Measurements from ENCODE around the gene PIK3AP1. TPM values are rescaled to one million over a fixed set of nuclear protein-coding genes. Genes with fewer than 3 reads are reported as not detected.
A peak's percentile ranks its signal among the peaks of the same experiment; 100 is the strongest.

Gene PIK3AP1
- total RNA-seq, 2 donors from 2014 or later = 1.3 to 5.2 TPM

DNA sequence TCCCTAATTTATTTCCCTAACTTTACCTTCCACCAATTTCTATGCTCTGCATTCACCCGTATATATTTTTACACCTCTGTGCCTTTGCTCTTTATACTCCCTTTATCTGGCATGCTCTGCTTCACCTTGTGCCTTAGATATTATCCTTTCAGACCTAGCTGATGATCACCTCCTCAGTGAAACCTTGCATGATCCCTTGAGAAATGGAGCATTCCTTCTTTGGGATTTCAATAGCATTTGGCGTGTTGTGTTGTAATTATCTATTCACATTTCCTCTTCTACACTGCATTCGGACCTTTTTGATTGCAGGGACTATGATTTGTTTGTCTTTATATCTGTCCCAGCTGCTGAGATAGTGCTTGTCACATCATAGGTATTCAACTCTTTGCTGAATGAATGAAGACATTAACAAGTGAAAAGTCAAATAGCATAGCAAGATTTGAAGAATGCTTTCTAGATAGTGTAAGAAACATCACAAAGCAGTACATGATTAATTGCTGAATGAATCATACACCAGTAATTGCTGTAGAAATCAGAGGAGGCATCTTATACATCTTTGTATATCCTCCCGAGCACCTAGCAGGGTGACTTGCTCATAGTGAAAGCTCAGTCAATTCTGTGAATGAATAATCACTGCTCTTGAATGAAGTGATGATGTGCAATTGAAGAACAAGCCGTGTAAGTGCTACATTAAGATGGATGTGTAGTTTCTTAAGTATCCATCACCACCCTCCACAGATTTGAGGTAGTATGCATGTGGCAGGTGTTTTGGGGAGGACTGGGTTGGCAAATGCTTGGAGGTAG lies 131.5 kb downstream of the PIK3AP1 start:
- no peak overlapping the region for H3K4me3 ChIP-seq (ENCODE audit: low read length)
- TF ChIP-seq, protein P1, sequence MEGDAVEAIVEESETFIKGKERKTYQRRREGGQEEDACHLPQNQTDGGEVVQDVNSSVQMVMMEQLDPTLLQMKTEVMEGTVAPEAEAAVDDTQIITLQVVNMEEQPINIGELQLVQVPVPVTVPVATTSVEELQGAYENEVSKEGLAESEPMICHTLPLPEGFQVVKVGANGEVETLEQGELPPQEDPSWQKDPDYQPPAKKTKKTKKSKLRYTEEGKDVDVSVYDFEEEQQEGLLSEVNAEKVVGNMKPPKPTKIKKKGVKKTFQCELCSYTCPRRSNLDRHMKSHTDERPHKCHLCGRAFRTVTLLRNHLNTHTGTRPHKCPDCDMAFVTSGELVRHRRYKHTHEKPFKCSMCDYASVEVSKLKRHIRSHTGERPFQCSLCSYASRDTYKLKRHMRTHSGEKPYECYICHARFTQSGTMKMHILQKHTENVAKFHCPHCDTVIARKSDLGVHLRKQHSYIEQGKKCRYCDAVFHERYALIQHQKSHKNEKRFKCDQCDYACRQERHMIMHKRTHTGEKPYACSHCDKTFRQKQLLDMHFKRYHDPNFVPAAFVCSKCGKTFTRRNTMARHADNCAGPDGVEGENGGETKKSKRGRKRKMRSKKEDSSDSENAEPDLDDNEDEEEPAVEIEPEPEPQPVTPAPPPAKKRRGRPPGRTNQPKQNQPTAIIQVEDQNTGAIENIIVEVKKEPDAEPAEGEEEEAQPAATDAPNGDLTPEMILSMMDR (conservative IDR thresholded peaks at IDR 0.05) = no peak
- H3K9ac ChIP-seq (ENCODE audit: extremely low read depth, low read length, poor library complexity, severe bottlenecking) = no peak overlapping the region
- Mint-ChIP-seq H3K4me1 (peaks cover 8% of the 10 kb centered on the region), H3K27me3 (ENCODE audit: insufficient read depth) (no peaks in the 10 kb centered on the region), H3K27ac (no peak overlapping the region), H3K36me3 (ENCODE audit: low read depth) (no peaks in the 10 kb centered on the region), H3K4me3 (no peak overlapping the region), H3K9me3 (no peaks in the 10 kb centered on the region)
- H3K27ac ChIP-seq (ENCODE audit: low read depth, low read length) = no peak overlapping the region
- no peaks in the 10 kb centered on the region for H3K9me3 ChIP-seq (ENCODE audit: control insufficient read depth, low read length)
- peaks cover 6% of the 10 kb centered on the region for H3K4me1 ChIP-seq (ENCODE audit: control insufficient read depth, insufficient read depth, low read length)
- WGBS, 2 experiments (ENCODE audit: insufficient coverage in 1 of 2, insufficient read length in 1 of 2) = 88 to 100% methylated on average over 1 to 4 of the region's 5 CpGs
- H3K27me3 ChIP-seq (ENCODE audit: control insufficient read depth, insufficient read depth, low read length, poor library complexity, severe bottlenecking) = no peaks in the 10 kb centered on the region
- DNase-seq = no peak
- no peaks in the 10 kb centered on the region for H3K36me3 ChIP-seq (ENCODE audit: control insufficient read depth, insufficient read depth, low read length)

GRCh38 chr10:96588060-96588554 lies 132.2 kb downstream of the PIK3AP1 start:
- WGBS, 2 experiments (ENCODE audit: insufficient coverage in 1 of 2, insufficient read length in 1 of 2) = 83 to 94% methylated on average over 4 of the region's 4 CpGs
- TF ChIP-seq, protein P1 (conservative IDR thresholded peaks at IDR 0.05) = no peak
- no peaks in the 10 kb centered on the region for H3K36me3 Mint-ChIP-seq (ENCODE audit: low read depth)
- H3K4me3 Mint-ChIP-seq = no peak overlapping the region
- no peaks in the 10 kb centered on the region for H3K27me3 ChIP-seq (ENCODE audit: control insufficient read depth, insufficient read depth, low read length, poor library complexity, severe bottlenecking)
- peaks cover 4% of the 10 kb centered on the region for H3K36me3 ChIP-seq (ENCODE audit: control insufficient read depth, insufficient read depth, low read length)
- no peaks in the 10 kb centered on the region for H3K9me3 Mint-ChIP-seq
- H3K27ac Mint-ChIP-seq = no peak overlapping the region
- H3K27ac ChIP-seq (ENCODE audit: low read depth, low read length) = no peak overlapping the region
- H3K4me1 ChIP-seq (ENCODE audit: control insufficient read depth, insufficient read depth, low read length) = peaks cover 6% of the 10 kb centered on the region
- peaks cover 8% of the 10 kb centered on the region for H3K4me1 Mint-ChIP-seq
- H3K27me3 Mint-ChIP-seq (ENCODE audit: insufficient read depth) = no peaks in the 10 kb centered on the region
- no peak overlapping the region for H3K9ac ChIP-seq (ENCODE audit: extremely low read depth, low read length, poor library complexity, severe bottlenecking)
- H3K4me3 ChIP-seq (ENCODE audit: low read length) = peak overlapping the region; percentile 86
- no peak for DNase-seq
- no peaks in the 10 kb centered on the region for H3K9me3 ChIP-seq (ENCODE audit: control insufficient read depth, low read length)

DNA sequence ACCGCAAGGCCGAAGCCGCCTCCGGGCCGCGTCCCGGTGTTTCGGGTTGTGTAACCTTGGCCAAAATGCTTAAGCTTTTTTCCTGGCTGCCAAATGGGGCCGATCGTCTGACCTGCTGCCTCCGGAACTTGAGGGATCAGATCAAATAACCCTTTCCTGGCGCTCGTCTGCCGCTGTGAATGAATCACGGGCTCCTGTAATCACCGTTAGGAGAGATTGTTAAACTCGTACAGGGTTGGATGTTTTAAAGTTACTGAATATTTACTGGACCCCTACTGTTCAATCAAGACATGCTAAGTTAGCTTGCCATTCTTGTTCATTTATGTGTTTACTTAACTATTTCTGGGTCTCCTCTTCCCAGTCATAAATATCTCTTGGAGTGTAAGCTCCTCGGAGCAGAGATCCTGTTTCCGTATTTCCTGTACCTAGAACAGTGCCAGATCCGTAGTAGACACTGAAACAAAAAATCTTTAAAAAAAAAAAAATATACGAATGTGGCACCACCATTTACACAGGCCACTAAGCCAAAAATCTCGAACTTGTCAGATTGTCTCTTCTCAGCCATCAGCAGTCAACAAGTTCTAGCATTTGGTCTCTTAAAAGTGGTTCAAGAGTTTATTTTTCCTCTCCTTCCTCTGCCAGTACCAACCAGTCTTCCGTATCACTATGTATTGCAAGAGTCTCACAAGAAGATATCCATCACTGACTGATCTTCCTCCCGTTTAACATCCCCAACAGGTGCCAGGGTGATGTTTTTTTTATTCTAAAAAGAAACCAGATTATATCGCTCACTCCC lies 132.9 kb downstream of the PIK3AP1 start:
- no peak overlapping the region for H3K4me3 Mint-ChIP-seq
- no peaks in the 10 kb centered on the region for H3K27me3 Mint-ChIP-seq (ENCODE audit: insufficient read depth)
- H3K27ac ChIP-seq (ENCODE audit: low read depth, low read length) = peak overlapping the region; percentile 89
- no peaks in the 10 kb centered on the region for H3K9me3 Mint-ChIP-seq
- peaks cover 8% of the 10 kb centered on the region for H3K4me1 Mint-ChIP-seq
- H3K9me3 ChIP-seq (ENCODE audit: control insufficient read depth, low read length) = no peaks in the 10 kb centered on the region
- H3K4me3 ChIP-seq (ENCODE audit: low read length) = peak overlapping the region; percentile 86
- peak overlapping the region; percentile 93 for H3K9ac ChIP-seq (ENCODE audit: extremely low read depth, low read length, poor library complexity, severe bottlenecking)
- H3K36me3 ChIP-seq (ENCODE audit: control insufficient read depth, insufficient read depth, low read length) = peaks cover 4% of the 10 kb centered on the region
- peaks cover 6% of the 10 kb centered on the region for H3K4me1 ChIP-seq (ENCODE audit: control insufficient read depth, insufficient read depth, low read length)
- H3K27me3 ChIP-seq (ENCODE audit: control insufficient read depth, insufficient read depth, low read length, poor library complexity, severe bottlenecking) = no peaks in the 10 kb centered on the region
- TF ChIP-seq, protein P1 (conservative IDR thresholded peaks at IDR 0.05) = no peak
- no peak for DNase-seq
- 24 to 57% methylated on average over 5 to 25 of the region's 25 CpGs for WGBS, 2 experiments (ENCODE audit: insufficient coverage in 1 of 2, insufficient read length in 1 of 2)
- no peaks in the 10 kb centered on the region for H3K36me3 Mint-ChIP-seq (ENCODE audit: low read depth)
- no peak overlapping the region for H3K27ac Mint-ChIP-seq

All from endodermal cell (in vitro differentiated cells).